ENCODE results near the gene BRAF. TPM values are rescaled to one million over a fixed set of nuclear protein-coding genes. Genes with fewer than 3 reads are reported as not detected.

The BRAF gene
- polyA plus RNA-seq, 1 donor (not counting 4 experiments of a cell fraction or from before 2014, with no cell fraction given): 12.4 TPM

GRCh38 chr7:140918236-140918635 is 6.5 kb downstream of the BRAF start:
- dilution Hi-C loops (cut with MboI; ENCODE audit: extremely low pct_ligation_motif_present, low sequenced_read_pairs): no loop called here
- Histone ChIP-seq H3K27me3 (ENCODE audit: control insufficient read depth, extremely low read depth, insufficient read depth, low read length) (no peaks in the 10 kb centered on the region), H3K27ac (ENCODE audit: control insufficient read depth, insufficient read depth, low read length) (no peak overlapping the region), H3K9me3 (ENCODE audit: control insufficient read depth, low read depth, low read length) (no peaks in the 10 kb centered on the region), H3K9me1 (ENCODE audit: control insufficient read depth, extremely low read depth, insufficient read depth, low read length) (no peaks in the 10 kb centered on the region), H3K4me2 (ENCODE audit: control insufficient read depth, extremely low read depth, insufficient read depth, low read depth, low read length) (no peak overlapping the region), H4K20me1 (ENCODE audit: control insufficient read depth, extremely low read depth, insufficient read depth, low read length) (no peaks in the 10 kb centered on the region), H2AFZ (ENCODE audit: control insufficient read depth, low read length) (no peak overlapping the region), H3K79me2 (ENCODE audit: control insufficient read depth, insufficient read depth, low read length) (peaks cover 61% of the 10 kb centered on the region), H3K9ac (ENCODE audit: control insufficient read depth, extremely low read depth, insufficient read depth, low read length) (no peak overlapping the region), H3K36me3 (ENCODE audit: control insufficient read depth in 2 of 2, extremely low read depth in 1 of 2, insufficient read depth in 2 of 2, low read length in 2 of 2) (no peaks in the 10 kb centered on the region), H3K4me3 (ENCODE audit: control insufficient read depth in 2 of 3, extremely low read depth in 1 of 3, insufficient read depth in 2 of 3, low read depth in 1 of 3, low read length in 3 of 3) (no peak overlapping the region), H3K4me1 (ENCODE audit: control insufficient read depth, extremely low read depth, insufficient read depth, low read length) (peaks cover 6% of the 10 kb centered on the region)
- no peak for FAIRE-seq
- no peak for DNase-seq (ENCODE audit: low read depth, low spot score)
- TF ChIP-seq EZH2 (IDR thresholded peaks at IDR 0.05; ENCODE audit: low read length) (no peak), CTCF (optimal IDR thresholded peaks at IDR 0.05 in 1 of 3, IDR thresholded peaks at IDR 0.05 in 1 of 3, conservative IDR thresholded peaks at IDR 0.05 in 1 of 3; ENCODE audit: extremely low read depth in 1 of 3, insufficient read depth in 2 of 3, low read length in 3 of 3) (no peak)

- FAIRE-seq: no peak
- H4K20me1 ChIP-seq (ENCODE audit: control insufficient read depth, extremely low read depth, insufficient read depth, low read length): no peaks in the 10 kb centered on the region
- H3K4me2 ChIP-seq (ENCODE audit: control insufficient read depth, extremely low read depth, insufficient read depth, low read depth, low read length): no peak overlapping the region
- no peak for DNase-seq (ENCODE audit: low read depth, low spot score)
- H3K4me1 ChIP-seq (ENCODE audit: control insufficient read depth, extremely low read depth, insufficient read depth, low read length): peaks cover 3% of the 10 kb centered on the region
- no peak overlapping the region for H3K27ac ChIP-seq (ENCODE audit: control insufficient read depth, insufficient read depth, low read length)
- no peak overlapping the region for H2AFZ ChIP-seq (ENCODE audit: control insufficient read depth, low read length)
- TF ChIP-seq EZH2 (IDR thresholded peaks at IDR 0.05; ENCODE audit: low read length): no peak
- no peak for TF ChIP-seq CTCF (optimal IDR thresholded peaks at IDR 0.05 in 1 of 3, IDR thresholded peaks at IDR 0.05 in 1 of 3, conservative IDR thresholded peaks at IDR 0.05 in 1 of 3; ENCODE audit: extremely low read depth in 1 of 3, insufficient read depth in 2 of 3, low read length in 3 of 3)
- H3K36me3 ChIP-seq (ENCODE audit: control insufficient read depth in 2 of 2, extremely low read depth in 1 of 2, insufficient read depth in 2 of 2, low read length in 2 of 2): no peaks in the 10 kb centered on the region
- H3K9me1 ChIP-seq (ENCODE audit: control insufficient read depth, extremely low read depth, insufficient read depth, low read length): no peaks in the 10 kb centered on the region
- no peak overlapping the region for H3K9ac ChIP-seq (ENCODE audit: control insufficient read depth, extremely low read depth, insufficient read depth, low read length)
- no peaks in the 10 kb centered on the region for H3K9me3 ChIP-seq (ENCODE audit: control insufficient read depth, low read depth, low read length)
- no peak overlapping the region for H3K4me3 ChIP-seq (ENCODE audit: control insufficient read depth in 2 of 3, extremely low read depth in 1 of 3, insufficient read depth in 2 of 3, low read depth in 1 of 3, low read length in 3 of 3)
- dilution Hi-C loops (cut with MboI; ENCODE audit: extremely low pct_ligation_motif_present, low sequenced_read_pairs): no loop called here
- H3K79me2 ChIP-seq (ENCODE audit: control insufficient read depth, insufficient read depth, low read length): peaks cover 61% of the 10 kb centered on the region
- no peaks in the 10 kb centered on the region for H3K27me3 ChIP-seq (ENCODE audit: control insufficient read depth, extremely low read depth, insufficient read depth, low read length)
Measured at GRCh38 chr7:140917258-140917657, 7.5 kb downstream of the BRAF start.
